Stomach (tissue), 4 donors: Measurements from ENCODE around the gene UBAP2.
"Not testable (repeated sequence)": the region's sequence is repeated elsewhere in the genome, so short reads cannot be mapped to it uniquely, and the experiment has no call there.

ENCODE experiments used
- CTCF ChIP-seq, 7 experiments: fragments of 450-650 bp in 4 of 7; fragments of 200-600 bp in 3 of 7; sonication (generic) in 3 of 7; IDR thresholded peaks; one replicate each; pipeline ENCODE4 v1.5.1; 2016 to 2019; ENCODE audit warnings: antibody characterized with exemption in 7 of 7, control low read depth in 2 of 7, mild to moderate bottlenecking in 1 of 7
- POLR2A ChIP-seq, 4 donors: fragments of 450-650 bp; IDR thresholded peaks; one replicate each; pipeline ENCODE4 v1.6.1; 2016; ENCODE audit warnings: antibody characterized with exemption in 4 of 4, control low read depth in 2 of 4, mild to moderate bottlenecking in 1 of 4, moderate library complexity in 1 of 4
- POLR2AphosphoS5 ChIP-seq, 3 donors: sonication (generic); formaldehyde crosslinking; IDR thresholded peaks; one replicate each; pipeline ENCODE4 v1.6.1; 2016; ENCODE audit warnings: antibody characterized with exemption in 3 of 3

DNA sequence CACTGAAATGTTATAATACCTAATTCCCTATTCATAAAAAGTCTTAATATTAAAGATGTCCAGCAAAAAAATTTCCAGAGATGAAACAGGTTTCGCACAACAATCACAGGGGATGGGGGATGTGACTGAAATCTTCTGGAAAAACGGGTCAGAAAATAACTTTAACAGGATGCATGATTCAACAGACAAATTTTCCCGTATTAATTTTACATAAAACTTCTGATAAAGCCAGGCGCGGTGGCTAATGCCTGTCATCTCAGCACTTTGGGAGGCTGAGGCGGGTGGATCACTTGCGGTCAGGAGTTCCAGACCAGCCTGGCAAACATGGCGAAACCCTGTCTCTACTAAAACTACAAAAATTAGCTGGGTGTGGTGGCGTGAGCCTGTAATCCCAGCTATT, 24.2 kb downstream of the UBAP2 start:
- not testable (repeated sequence) for TF ChIP-seq CTCF, POLR2A, POLR2AphosphoS5 (IDR thresholded peaks at IDR 0.05)
